Pancreas (tissue), 10 donors: ENCODE measurements around the gene ATG7. TPM values are rescaled to one million over a fixed set of nuclear protein-coding genes. Genes with fewer than 3 reads are reported as not detected.

Experiments used
- ATAC-seq, 4 donors: fragments of 200-7000 bp; cut with Tn5 transposase; one replicate each; pipeline versions ENCODE4 v1.8.0 to v1.9.1; 2020; ENCODE audit warnings: mild to moderate bottlenecking in 4 of 4, moderate library complexity in 4 of 4
- DNase-seq, 6 donors: peaks; one replicate each; pipeline ENCODE4 v3.0.0-alpha.2; 2020
- FAIRE-seq: peaks from 2 replicates; lab custom pipeline; 2012; peaks lifted over from hg19 to GRCh38; lab: Jason Lieb, UNC
- H3K27ac ChIP-seq, 4 donors: fragments of 200-600 bp; sonication (generic); 1 replicate in 3 of 4; 2 replicates in 1 of 4; pipeline versions ENCODE4 v1.5.0 to v1.8.0; 2020
- H3K27me3 ChIP-seq, 4 donors: fragments of 200-600 bp; one replicate each; pipeline ENCODE4 v1.8.0; 2021
- H3K36me3 ChIP-seq, 3 donors: fragments of 200-600 bp; sonication (generic) in 1 of 3; one replicate each; pipeline versions ENCODE4 v1.5.0 to v1.8.0; 2020 to 2021
- H3K4me1 ChIP-seq, 3 donors: fragments of 200-600 bp; one replicate each; pipeline ENCODE4 v1.8.0; 2021
- H3K4me3 ChIP-seq, 4 donors: fragments of 200-600 bp; sonication (generic) in 2 of 4; one replicate each; pipeline versions ENCODE4 v1.5.0 to v1.8.0; 2020 to 2021
- H3K9me3 ChIP-seq, 4 donors: fragments of 200-600 bp; one replicate each; pipeline ENCODE4 v1.8.0; 2021
- CTCF ChIP-seq, 4 donors: fragments of 200-600 bp; sonication (generic) in 3 of 4; IDR thresholded peaks; one replicate each; pipeline versions ENCODE4 v1.5.0 to v1.8.0; 2021; ENCODE audit warnings: antibody characterized with exemption in 4 of 4
- WGBS, 2 donors: extraction: QIAGEN DNeasy Blood & Tissue Kit; methylation state at CpG; one replicate each; pipeline ENCODE4 v1.1.7; 2013; 5-methylcytosine and 5-hydroxymethylcytosine counted together
- intact Hi-C, 3 donors: fragments of 100-400 bp; cut with DNase I; formaldehyde crosslinking; loops; one replicate each; pipeline versions ENCODE4 v1.11.1 to v1.14.2; 2022
- polyA plus RNA-seq, 2 donors: library from polyadenylated mRNA; stranded (reverse); fragments of 200-250 nt; gene quantifications; one replicate each; pipeline ENCODE4 v1.2.3, GENCODE V29; 2013
- total RNA-seq, 6 donors: library from RNA; stranded (reverse); fragmentation: NEBNext Ultra II Directional in 4 of 6; extraction: Animal tissue kit (Norgen Biotek cat#: 25700) in 4 of 6; gene quantifications; one replicate each; pipeline versions ENCODE4 v1.2.1 to v1.2.4, GENCODE V29; 2021 to 2023
- donor health status: healthy with polysubstance abuse.
- donor health status: DM: no; HTN: no; CAD: no; lungs with moderate emphysema.
- donor health status: DM: no; HTN: no; CAD: no.
- donor health status: control.
- donor health status: control.
- donor health status: Bipolar disorder and iron deficiency.
- donor health status: DM: yes; HTN: yes; CAD: no.
- donor health status: DM: no; HTN: no; CAD: no.
- donor health status: DM: no; HTN: no; CAD: no.
- donor health status: DM: yes; HTN: yes; CAD: no.

Gene ATG7
- total and polyA plus RNA-seq, 8 donors: 5.1 to 28.0 (median 15.7) TPM

GRCh38 chr3:11529281-11529680, 257.1 kb downstream of the ATG7 start:
- no peaks in the 10 kb centered on the region for H3K4me1 ChIP-seq
- FAIRE-seq: no peak

DNA sequence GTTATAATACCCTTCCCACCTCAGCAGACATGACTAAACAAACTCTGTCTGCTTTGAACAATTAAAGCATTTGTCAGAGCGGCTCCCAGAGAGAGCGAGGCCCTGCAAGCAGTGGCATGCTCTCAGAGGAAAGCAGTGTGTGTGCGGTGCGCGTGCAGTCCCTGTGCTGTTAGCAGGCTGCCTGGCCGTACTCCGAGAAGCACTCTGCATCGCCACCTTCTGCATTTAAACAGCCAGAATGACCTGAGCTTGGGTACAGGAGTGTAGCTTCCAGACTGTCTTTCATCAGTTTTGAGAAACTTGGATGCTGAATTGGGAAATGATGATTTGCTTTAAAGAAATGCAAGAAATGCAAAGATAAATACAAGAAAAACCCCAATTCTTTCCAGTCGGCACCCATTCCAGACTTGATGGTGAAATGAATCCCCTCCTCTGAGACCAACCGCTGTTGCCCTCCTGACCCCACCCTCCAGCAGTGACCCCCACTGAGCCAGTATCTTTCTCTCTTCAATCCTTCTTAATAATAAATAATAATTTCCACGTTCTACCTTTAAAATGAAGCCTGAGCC, 258.0 kb downstream of the ATG7 start:
- DNase-seq: no peak
- no peak for TF ChIP-seq CTCF (IDR thresholded peaks at IDR 0.05)
- no peaks in the 10 kb centered on the region for H3K9me3 ChIP-seq
- H3K4me3 ChIP-seq: no peak overlapping the region
- WGBS, 2 donors: 92 to 93% methylated on average over 11 of the region's 11 CpGs
- H3K4me1 ChIP-seq: no peaks in the 10 kb centered on the region
- FAIRE-seq: no peak
- no peak overlapping the region for H3K27ac ChIP-seq
- no peaks in the 10 kb centered on the region for H3K36me3 ChIP-seq
- H3K27me3 ChIP-seq: no peaks in the 10 kb centered on the region
- intact Hi-C loops: no loop called here
- ATAC-seq: peak in 2 of 4 donors; percentile 29 to 55

More at GRCh38 chr3:11529281-11529680, 257.1 kb downstream of the ATG7 start:
- Histone ChIP-seq H3K36me3 (no peaks in the 10 kb centered on the region), H3K4me3 (no peak overlapping the region), H3K9me3 (no peaks in the 10 kb centered on the region), H3K27me3 (no peaks in the 10 kb centered on the region), H3K27ac (no peak overlapping the region)
- ATAC-seq (no peak), DNase-seq (no peak)
- TF ChIP-seq CTCF (IDR thresholded peaks at IDR 0.05): no peak
- 57 to 61% methylated on average over 4 of the region's 4 CpGs for WGBS, 2 donors
- intact Hi-C loops: no loop called here

- Histone ChIP-seq H3K27me3 (no peaks in the 10 kb centered on the region), H3K4me3 (no peak overlapping the region), H3K27ac (no peak overlapping the region), H3K36me3 (no peaks in the 10 kb centered on the region), H3K9me3 (no peaks in the 10 kb centered on the region), H3K4me1 (no peaks in the 10 kb centered on the region)
- ATAC-seq (no peak), DNase-seq (no peak), FAIRE-seq (no peak)
- intact Hi-C loops: no loop called here
- no peak for TF ChIP-seq CTCF (IDR thresholded peaks at IDR 0.05)
- 87 to 89% methylated on average over 9 of the region's 9 CpGs for WGBS, 2 donors
Measured at GRCh38 chr3:11532931-11533391, 260.8 kb downstream of the ATG7 start.

DNA sequence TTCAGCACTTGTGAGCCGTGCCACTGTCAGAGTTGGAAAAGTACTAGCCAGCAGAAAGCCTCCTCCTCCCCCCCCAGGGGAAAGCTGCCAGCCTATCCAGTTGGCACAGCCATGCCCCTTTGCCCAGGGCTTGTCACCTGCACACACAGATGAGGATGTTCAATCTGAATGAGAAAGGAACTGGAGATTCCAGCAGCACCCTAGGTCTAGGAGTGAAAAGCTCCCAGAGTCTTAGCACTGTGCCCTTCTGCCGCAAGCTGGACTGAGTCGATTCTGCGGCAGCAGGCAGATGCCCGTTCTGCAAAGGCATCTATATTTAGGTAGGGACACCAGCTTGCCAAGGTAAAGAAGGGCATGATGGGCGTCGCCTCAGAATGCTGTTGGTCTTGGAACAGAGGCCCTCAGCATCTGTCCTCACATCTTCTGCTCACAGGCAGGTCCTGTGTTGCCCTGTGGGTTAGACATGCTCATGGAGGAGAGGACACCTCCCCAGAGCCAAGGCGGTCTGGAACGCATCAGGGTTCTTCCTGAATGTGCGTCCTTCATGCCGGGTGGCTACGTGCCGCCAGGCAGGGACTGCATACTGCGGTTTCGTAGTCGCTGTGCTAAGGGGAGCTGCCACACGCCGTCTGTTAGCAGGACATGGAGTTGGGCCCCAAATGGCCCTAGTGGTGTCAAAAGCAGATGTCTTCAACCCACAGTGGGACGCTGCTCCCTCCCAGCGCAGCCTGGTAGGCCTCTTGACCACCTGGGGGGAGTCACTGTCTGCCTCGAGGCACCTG, 262.0 kb downstream of the ATG7 start:
- DNase-seq (peak in 3 of 6 donors; percentile 37 to 61 (median 41)), FAIRE-seq (no peak), ATAC-seq (peak in 3 of 4 donors; percentile 60 to 75 (median 70))
- no peak for TF ChIP-seq CTCF (IDR thresholded peaks at IDR 0.05)
- 84 to 88% methylated on average over 21 of the region's 21 CpGs for WGBS, 2 donors
- no peaks in the 10 kb centered on the region for H3K9me3 ChIP-seq
- no peak overlapping the region for H3K4me3 ChIP-seq
- H3K36me3 ChIP-seq: no peaks in the 10 kb centered on the region
- H3K4me1 ChIP-seq: no peaks in the 10 kb centered on the region
- intact Hi-C loops: no loop called here
- no peaks in the 10 kb centered on the region for H3K27me3 ChIP-seq
- H3K27ac ChIP-seq: no peak overlapping the region

DNA sequence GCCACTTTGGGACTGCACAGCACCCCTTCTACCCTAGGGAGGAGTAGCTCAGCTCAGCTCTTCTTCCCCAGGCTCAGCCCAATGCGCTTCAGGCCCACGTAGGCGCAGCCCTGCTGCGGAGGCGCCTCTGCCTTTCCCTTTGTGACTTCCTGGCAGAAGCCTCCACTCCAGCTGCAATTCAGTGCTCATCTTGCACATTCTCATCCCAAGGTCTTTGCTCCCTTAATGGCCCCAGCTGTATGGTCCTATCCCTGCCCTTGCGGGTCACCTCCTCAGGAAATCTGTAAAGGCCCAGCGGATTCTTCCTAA, 262.6 kb downstream of the ATG7 start:
- Histone ChIP-seq H3K9me3 (no peaks in the 10 kb centered on the region), H3K27me3 (no peaks in the 10 kb centered on the region), H3K4me3 (no peak overlapping the region), H3K27ac (no peak overlapping the region), H3K36me3 (no peaks in the 10 kb centered on the region), H3K4me1 (no peaks in the 10 kb centered on the region)
- intact Hi-C loops: no loop called here
- TF ChIP-seq CTCF (IDR thresholded peaks at IDR 0.05): no peak
- 97 to 100% methylated on average over 7 of the region's 7 CpGs for WGBS, 2 donors
- ATAC-seq (peak in 1 of 4 donors; percentile 10), FAIRE-seq (no peak), DNase-seq (no peak)
